GM18511 (cell line): ENCODE data around the gene PLA2G6.

ENCODE experiments used
- ATAC-seq: cut with Tn5 transposase; IDR thresholded peaks from one replicate; pipeline ENCODE4 v1.9.1; 2021; ENCODE audit warnings: mild to moderate bottlenecking, moderate library complexity; ENCODE audit not compliant: unreplicated experiment

Gene PLA2G6

GRCh38 chr22:38181453-38182200, at the start of gene PLA2G6:
TSS of gene PLA2G6 (minus strand) at chr22:38181830. CDS start at chr22:38169426, 12,404 bp downstream.
- ATAC-seq, result peak; percentile 83

DNA sequence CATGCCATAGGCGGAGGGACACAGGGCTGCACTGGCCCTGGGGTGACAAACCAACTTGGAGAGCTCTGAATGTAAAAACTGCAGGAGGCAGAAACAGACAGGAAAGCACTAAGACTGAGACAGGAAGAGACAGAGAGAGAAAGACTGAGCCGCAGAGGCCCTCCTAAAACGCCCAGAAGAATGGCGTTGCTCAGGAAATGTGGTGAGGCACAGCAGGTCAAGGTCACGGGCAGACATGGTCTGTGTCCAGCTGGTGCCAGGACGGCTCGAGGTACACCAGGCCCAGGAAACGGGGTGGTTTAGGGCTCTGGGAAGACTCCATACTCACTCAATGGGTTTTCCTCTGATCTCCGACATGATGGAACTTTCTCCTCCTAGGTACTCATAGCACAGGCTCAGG, 49.3 kb upstream of the PLA2G6 start:
- ATAC-seq, result no peak

GRCh38 chr22:38230108-38230825, 48.6 kb upstream of the PLA2G6 start:
- no peak for ATAC-seq

GRCh38 chr22:38228873-38229740, 47.5 kb upstream of the PLA2G6 start:
- no peak for ATAC-seq

DNA sequence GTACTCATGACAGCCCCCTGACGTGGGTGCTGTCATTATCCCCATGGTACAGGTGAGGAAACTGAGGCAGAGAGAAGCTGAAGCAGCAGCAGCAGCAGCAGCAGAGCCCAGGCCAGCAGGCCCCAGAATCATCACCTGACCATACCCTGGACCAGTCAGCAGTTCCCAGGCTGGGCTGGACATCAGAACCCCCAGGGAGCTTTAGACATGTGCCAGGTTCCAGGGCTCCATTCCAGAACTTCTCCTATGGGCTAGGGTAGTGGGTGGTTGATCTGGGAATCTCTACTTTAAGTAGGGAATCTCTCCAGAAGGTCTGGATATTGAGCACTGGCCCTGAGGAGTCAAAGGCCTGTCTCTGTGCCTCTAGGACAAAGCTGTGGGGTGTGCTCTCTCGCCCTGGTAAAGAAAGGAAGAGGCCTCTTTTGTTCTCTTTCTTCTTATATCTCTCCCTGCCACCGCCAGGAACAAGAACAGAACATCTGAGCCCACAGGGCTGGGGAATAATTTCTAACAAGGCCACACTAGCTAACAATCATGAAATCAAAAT, 46.8 kb upstream of the PLA2G6 start:
- no peak for ATAC-seq

DNA sequence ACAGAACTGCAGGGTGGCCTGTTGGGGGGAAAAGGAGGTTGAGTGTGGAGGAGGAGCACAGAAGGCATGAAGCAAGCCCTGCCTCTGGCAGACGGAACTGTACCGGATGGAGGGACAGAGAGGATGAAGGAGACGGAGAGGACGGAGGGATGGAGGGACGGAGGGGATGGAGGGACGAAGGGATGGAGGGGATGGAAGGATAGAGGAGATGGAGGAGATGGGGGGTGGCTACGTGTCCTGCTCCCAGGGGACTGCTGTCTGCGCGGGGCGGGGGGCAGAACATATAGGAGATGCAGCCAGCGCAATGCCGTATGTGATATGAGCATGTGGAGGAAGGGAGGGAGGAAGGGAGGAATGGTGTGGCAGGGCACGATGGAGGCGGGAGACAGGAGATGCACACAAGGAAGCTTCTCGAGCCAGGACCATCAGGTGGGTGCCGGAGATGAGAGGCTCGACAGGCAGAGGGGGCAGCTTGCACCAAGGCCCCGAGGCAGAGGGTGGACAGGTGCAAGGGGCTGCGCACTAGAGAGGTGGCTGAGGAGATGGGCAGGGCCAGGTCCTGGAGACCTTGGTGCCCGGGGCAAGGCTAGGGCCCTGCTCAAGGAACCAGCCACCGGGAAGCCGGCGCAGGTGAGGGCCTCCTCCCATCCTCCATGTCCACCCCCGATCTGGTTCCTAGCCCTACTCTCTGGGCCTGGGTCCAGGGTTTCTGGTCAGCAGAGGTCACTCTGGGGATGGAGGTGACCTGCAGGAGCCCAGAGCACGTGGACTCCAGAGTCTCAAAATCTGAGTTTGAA, 45.4 kb upstream of the PLA2G6 start:
- no peak for ATAC-seq

GRCh38 chr22:38223289-38223960, 41.8 kb upstream of the PLA2G6 start:
- no peak for ATAC-seq

DNA sequence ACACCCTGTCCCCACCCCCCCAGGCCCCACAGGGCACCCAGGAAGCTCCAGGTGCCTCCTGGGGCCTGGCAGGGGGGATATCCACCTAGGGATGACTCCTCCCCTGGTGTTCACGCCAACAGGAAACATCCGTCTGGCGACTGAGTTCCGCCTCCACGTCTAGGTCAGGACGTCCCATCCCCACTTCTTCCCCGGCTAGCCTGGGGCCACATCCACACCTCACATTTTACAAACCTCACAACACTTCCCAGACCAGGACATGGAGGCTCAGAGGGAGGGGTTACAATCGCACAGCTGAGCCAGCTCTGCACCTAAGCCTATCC, 41.1 kb upstream of the PLA2G6 start:
- no peak for ATAC-seq

DNA sequence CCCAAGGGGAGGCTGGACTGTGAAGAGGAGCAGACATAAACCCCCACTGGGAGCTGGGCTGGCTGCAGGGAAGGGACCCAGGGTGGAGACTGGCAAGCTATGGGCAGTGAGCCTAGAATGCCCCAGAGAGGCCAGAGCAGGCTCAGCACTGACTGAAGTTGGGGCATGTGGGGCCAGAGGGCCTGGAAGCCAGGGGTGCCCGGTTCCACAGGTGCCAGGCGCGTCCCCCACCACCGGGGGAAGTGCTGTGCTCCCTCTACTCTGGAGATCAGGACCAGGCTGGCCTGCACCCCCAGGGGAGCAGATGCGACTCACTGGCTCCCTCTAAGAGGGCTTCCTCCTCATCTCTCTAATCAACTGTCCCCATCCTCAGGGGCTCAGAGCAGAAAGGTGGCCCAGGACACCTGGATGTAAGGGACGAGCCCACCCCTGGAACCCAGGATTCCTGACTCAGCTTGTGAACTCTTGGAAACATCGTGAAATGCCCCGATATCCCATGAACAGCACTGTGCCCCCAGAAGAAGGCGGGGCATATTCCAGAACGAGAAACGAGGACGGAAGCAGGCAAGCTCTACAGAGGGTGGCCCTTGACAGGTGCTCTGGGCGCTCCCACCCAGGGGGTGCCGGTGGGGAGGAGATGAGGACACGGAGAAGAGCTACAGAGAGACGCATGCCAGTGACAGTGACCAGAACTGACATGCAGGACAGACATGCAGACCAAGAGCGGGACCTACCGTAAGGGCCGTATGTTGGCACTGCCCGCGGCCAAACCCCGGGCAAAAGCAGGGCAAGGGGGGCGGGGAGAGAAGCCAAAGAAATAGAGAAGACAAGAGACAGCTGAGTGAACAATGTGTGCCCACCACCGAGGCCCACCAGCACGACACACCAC, 40.5 kb upstream of the PLA2G6 start:
- ATAC-seq, result no peak

DNA sequence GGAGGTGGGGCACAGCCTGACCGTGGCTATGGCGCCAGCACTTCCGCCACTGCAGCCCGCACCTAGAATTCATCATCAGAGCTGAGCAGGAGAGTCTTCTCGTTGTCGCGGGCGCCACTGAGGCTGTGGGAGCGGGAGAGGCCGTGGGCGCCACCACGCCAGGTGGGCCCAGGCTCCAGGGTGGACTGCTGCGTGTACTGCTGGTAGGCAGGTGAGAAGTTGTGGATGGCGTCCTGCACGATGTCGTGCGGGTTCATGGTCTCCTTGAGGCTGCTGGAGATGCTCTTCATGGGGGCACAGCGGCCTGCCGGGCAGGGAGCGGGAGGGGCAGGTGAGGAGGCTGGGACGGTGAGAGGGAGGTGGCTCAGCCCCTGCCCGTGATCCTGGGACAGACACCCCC, 39.8 kb upstream of the PLA2G6 start:
- ATAC-seq, result no peak

- no peak for ATAC-seq
Observed at GRCh38 chr22:38220653-38221386, 39.2 kb upstream of the PLA2G6 start.

DNA sequence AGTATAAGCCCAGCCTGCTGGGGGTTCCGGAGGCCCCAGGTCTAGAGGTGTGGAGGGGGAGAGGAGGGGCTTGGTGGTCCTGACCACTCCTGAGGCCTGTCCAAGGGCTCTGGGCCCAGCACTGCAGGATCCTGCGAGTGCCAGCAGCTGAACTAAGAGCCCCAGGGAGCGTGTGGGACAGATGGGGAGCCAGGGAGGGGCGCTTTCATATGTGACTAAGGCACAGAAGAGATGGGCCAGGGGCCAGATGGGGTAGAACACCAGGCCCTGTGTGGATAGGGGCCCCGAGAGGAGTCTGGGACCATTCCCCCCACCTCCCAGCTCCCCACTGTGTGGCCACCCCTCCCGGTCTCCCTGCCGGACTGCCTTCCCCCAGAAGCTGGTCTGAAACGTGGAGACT, 38.5 kb upstream of the PLA2G6 start:
- no peak for ATAC-seq

- no peak for ATAC-seq
Observed at GRCh38 chr22:38219632-38220031, 38.0 kb upstream of the PLA2G6 start.

GRCh38 chr22:38218661-38219622, 37.3 kb upstream of the PLA2G6 start:
- ATAC-seq, result no peak

DNA sequence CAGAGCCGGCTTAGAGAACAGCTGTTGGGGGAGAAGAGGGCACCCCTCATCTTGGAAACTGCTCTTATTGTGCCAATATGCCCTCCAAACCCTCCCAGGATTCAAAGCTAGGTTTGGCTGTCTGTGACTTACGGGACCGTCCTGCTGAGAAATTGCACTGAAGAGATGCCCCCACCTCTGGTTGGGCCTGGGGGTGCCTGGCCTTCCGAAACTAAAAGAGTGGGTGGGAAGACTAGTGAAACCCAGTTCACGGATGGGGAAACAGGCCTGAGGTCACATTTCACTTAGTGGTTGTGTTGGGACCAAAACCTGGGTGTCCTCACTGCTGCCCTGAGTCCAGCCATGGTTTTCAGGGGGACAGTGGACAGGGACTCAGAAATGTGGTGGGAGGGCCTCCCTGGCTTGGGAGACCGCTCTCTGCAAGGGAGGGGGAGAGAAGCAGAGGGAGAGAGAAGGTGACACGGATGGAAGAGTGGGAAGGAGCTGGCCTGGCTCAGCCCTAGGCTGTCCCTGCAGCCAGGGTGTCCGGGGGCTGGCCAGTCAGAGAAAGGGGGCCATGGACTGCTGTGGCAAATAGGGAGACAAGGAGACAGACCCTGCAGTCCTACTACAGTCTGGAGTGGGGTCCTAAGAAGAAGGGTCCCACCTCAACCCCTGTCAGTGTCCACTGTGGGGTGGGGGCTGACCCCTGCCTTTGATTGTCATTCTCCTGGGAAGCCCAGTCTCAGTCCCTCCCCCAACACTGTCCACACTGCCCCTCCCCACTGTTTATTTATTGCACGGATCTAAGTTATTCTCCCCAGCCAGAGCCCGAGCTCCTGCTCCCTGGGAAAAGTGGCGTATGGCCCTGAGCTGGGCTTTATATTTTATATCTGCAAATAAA, 33.8 kb upstream of the PLA2G6 start:
- no peak for ATAC-seq
